HG03521 (cell line): Measurements from ENCODE around the gene PPFIA3.
"Not testable (repeated sequence)": the region's sequence is repeated elsewhere in the genome, so short reads cannot be mapped to it uniquely, and the experiment has no call there.

Experiments used
- ATAC-seq: cut with Tn5 transposase; IDR thresholded peaks from one replicate; pipeline ENCODE4 v1.9.1; 2021; ENCODE audit warnings: mild to moderate bottlenecking, moderate library complexity; ENCODE audit not compliant: unreplicated experiment

The PPFIA3 gene

DNA sequence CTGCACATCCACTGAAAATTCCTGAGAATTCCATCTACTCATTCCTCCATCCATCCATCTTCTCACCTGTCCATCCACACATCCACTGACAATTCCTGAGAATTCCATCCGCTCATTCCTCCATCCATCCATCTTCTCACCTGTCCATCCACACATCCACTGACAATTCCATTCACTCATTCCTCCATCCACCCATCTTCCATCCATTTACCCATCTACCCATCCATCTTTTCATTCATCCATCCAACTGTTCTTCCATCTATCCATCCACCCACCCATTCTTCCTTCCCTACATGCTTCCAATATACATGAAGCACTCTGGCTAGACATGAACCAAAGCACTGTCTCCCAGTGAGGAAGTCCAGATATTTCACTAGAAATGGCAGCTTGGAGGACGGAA, 53.9 kb downstream of the PPFIA3 start:
- no peak for ATAC-seq

DNA sequence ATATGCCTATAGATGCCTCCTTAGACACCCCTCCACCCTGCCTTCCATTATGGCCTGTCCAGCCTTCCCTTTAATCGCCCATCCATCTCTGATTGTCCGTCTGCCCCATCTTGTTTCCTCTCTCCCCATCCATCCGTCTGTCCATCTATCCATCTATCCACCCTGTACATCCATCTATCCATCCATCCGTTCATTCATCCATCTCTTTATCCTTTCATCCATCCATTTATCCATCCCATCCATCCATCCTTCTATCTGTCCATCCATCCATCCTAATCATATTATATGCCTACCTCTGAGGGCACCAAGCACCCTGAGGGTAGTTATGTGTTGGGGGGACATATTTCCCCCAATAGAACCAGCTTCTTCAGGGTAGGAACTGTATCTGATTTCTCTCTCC, 61.3 kb downstream of the PPFIA3 start:
- ATAC-seq: no peak

DNA sequence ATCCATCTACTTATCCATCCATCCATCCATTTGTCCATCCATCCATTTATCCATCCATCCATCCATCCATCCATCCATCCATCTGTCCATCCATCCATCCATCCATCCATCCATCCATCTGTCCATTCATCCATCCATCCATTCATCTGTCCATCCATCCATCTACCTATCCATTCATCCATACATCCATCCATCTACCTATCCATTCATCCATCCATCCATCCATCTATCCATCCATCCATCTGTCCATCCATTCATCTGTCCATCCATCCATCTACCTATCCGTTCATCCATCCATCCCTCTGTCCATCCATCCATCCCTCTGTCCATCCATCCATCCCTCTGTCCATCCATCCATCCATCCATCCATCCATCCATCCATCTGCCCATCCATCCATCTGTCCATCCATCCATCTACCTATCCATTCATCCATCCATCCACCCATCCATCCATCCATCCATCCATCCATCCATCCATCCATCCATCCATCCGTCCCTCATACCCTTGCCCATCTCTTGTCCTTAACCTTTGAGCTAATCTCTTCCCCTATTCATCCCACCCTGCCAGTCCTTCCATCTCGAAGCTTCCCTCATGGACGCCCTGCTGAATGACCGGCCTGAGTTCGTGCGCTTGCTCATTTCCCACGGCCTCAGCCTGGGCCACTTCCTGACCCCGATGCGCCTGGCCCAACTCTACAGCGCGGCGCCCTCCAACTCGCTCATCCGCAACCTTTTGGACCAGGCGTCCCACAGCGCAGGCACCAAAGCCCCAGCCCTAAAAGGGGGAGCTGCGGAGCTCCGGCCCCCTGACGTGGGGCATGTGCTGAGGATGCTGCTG, 62.9 kb downstream of the PPFIA3 start:
- not testable (repeated sequence) for ATAC-seq

DNA sequence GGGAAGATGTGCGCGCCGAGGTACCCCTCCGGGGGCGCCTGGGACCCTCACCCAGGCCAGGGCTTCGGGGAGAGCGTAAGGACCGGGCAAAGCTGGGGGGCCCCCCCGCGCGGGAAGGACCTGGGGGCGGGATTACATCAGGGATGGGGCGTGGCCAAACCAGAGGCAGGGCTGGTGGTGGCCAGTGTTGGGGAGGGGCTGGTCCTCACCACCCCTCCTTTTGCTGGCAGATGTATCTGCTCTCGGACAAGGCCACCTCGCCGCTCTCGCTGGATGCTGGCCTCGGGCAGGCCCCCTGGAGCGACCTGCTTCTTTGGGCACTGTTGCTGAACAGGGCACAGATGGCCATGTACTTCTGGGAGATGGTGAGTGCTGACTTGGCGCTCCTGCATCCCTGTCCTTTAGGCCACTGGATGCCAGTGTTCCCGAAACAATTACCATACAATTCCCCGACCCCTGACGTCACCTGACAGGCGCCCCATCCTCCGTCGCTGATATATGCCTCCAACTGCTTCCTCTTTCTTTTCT, 63.6 kb downstream of the PPFIA3 start:
- no peak for ATAC-seq

DNA sequence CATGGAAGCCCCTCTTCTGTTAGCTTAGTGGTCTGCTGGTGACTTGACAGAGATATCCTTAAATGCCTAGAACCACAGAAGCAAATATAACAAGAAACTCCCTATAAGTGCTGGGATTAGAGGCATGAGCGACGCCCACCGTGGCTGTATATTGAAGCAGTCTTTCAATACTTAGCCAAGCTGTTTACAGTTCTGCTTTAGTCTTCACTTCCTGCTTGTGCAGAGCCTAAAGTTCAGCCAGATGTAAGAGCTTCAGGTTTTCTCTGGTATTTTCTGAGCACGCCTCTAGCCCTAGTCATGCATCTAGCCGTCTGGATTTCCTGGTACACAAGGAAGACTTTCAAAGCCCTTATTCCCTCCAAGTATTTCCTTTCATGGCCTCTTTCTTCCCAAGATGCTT, 66.8 kb downstream of the PPFIA3 start:
- ATAC-seq: no peak

DNA sequence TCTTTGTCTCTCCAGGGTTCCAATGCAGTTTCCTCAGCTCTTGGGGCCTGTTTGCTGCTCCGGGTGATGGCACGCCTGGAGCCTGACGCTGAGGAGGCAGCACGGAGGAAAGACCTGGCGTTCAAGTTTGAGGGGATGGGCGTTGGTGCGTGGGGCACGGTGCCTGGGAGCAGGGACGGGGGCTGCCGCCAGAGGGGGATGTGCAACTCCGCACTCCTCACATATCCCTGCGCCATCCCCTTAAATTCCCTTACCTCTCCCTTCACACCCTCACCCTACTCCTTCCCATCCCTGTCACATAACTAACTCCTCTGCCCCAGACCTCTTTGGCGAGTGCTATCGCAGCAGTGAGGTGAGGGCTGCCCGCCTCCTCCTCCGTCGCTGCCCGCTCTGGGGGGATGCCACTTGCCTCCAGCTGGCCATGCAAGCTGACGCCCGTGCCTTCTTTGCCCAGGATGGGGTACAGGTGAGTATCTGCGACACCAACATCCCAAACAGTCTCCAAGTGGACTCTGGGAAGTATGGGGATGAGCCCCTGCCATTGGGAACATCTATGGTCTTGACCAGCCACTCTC, 69.4 kb downstream of the PPFIA3 start:
- no peak for ATAC-seq

DNA sequence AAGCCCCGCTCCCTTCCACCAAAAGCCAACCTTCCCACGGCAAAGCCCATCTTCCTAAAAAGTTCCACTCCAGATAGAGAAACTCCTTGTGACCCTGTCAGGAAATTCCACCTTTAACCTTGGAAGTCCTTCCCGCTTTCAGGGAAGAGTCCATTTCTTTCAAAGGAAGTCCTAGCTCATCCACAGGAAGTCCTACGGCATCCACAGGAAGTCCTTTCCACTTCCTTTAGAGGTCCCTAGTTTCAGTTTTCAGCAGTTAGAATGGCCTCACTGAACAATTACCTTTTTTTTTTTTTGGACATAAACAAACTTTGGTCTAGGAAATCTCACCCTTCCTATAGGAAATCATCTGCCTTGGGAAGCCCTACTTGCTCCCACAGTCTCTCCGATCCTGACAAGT, 69.9 kb downstream of the PPFIA3 start:
- no peak for ATAC-seq

DNA sequence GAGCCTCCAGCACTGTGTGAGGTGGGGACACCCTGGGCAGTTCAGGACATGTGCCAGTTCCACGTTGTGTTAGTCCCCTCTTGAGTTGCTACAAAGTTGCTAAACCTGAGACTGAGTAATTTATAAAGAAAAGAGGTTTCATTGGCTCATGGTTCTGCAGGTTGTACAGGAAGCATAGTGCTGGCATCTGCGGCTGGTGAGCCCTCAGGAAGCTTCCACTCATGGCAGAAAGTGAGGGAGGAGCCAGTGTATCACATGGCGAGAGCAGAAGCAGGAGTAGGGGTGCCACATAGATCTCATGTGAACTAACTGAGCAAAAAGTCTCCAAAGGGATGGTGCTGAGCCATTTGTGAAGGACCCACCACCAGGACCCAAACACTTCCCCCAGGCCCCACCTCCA, 71.4 kb downstream of the PPFIA3 start:
- no peak for ATAC-seq

DNA sequence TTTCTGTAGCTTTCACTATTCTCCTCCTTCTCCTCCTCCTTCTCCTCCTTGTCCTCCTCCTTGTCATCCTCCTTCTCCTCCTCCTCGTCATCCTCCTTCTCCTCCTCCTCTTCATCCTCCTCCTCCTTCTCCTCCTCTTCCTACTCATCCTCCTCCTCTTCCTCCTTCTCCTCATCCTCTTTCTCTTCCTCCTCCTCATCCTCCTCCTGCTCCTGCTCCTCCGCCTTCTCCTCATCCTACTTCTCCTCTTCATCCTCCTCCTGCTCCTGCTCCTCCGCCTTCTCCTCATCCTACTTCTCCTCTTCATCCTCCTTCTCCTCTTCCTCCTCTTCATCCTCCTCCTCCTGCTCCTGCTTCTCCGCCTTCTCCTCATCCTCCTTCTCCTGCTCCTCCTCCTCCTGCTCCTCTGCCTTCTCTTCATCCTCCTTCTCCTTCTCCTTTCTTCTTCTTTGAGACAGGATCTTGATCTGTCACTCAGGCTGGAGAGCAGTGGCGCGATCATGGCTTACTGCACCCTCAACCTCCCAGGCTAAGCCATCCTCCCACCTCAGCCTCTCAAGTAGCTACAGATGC, 74.6 kb downstream of the PPFIA3 start:
- ATAC-seq: no peak

DNA sequence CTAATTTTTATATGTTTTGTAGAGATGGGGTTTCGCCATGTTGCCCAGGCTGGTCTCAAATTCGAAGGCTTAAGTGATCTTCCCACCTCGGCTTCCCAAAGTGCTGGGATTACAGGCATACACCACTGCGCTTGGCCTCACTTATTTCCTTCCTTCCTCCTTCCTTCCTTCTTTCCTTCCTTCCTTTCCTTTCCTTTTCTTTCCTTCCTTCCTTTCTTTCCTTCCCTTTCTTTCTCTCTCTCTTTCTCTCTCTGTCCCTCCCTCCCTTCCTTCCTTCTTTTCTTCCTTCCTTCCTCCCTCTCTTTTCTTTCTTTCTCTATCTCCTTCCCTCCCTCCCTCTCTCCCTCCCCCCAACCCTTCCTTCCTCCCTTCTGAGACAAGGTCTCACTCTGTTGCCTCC, 75.1 kb downstream of the PPFIA3 start:
- ATAC-seq: no peak

DNA sequence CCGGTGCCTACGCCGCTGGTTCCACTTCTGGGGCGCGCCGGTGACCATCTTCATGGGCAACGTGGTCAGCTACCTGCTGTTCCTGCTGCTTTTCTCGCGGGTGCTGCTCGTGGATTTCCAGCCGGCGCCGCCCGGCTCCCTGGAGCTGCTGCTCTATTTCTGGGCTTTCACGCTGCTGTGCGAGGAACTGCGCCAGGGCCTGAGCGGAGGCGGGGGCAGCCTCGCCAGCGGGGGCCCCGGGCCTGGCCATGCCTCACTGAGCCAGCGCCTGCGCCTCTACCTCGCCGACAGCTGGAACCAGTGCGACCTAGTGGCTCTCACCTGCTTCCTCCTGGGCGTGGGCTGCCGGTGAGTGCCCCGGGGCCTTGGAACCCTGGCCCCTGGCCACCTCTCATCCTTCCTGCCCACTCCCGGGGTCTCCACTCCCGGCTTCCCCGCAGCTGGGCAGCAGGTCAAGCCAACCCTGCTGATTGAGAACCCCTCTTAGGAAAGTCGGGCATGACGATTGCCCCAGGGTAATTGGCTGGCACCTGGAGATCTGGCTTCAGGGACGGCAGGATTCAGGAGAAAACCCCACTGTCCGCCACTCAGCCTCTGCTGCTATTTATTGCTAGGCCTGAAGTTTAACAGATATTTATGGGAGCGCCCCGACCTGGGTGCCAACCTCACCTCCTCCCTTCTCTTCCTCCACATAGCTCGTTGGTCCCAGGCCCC, 77.3 kb downstream of the PPFIA3 start:
- no peak for ATAC-seq

DNA sequence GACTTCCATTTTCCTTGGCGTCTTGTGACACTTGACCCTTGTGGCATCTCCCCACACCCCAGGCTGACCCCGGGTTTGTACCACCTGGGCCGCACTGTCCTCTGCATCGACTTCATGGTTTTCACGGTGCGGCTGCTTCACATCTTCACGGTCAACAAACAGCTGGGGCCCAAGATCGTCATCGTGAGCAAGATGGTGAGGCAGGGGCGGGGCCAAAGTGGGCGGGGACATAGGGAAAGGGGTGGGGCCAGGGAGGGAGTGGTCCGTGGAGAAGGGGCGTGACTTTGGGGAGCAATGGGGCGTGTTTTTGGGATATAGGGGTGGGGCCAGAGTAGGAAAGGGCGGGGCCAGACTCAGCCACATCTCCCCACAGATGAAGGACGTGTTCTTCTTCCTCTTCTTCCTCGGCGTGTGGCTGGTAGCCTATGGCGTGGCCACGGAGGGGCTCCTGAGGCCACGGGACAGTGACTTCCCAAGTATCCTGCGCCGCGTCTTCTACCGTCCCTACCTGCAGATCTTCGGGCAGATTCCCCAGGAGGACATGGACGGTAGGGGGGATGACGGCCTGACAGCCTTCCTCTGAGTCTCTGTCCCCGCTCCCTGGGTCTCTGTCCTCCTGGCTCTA, 81.0 kb downstream of the PPFIA3 start:
- ATAC-seq: no peak
